Neural cell (in vitro differentiated cells): ENCODE measurements around the gene NAA38. TPM values are rescaled to one million over a fixed set of nuclear protein-coding genes. Genes with fewer than 3 reads are reported as not detected.

Source experiments
- H2AFZ ChIP-seq: fragments of 200-600, 300-800 bp; sonication (generic), shearing (Covaris generic); 2 replicates; pipeline ENCODE4 v1.6.0; 2014; ENCODE audit warnings: low read depth, mild to moderate bottlenecking, antibody characterized with exemption, low read length, moderate library complexity
- H3F3A ChIP-seq: fragments of 200-600 bp; shearing (Covaris generic); 2 replicates; pipeline ENCODE4 v1.6.1; 2016; ENCODE audit warnings: mild to moderate bottlenecking, moderate library complexity, mixed read lengths, antibody characterized with exemption, low read length; ENCODE audit not compliant: insufficient read depth, poor library complexity, severe bottlenecking
- H3K27ac ChIP-seq: fragments of 200-600, 300-800 bp; sonication (generic), shearing (Covaris generic); 2 replicates; pipeline ENCODE4 v1.5.1; 2014; ENCODE audit warnings: mild to moderate bottlenecking, low read length, moderate library complexity
- H3K27me3 ChIP-seq: fragments of 300-800, 200-600 bp; sonication (generic), shearing (Covaris generic); 2 replicates; pipeline ENCODE4 v1.6.0; 2014; ENCODE audit warnings: mild to moderate bottlenecking, low read depth, low read length, moderate library complexity; ENCODE audit not compliant: insufficient read depth
- H3K36me3 ChIP-seq: fragments of 300-800, 200-600 bp; sonication (generic), shearing (Covaris generic); 2 replicates; pipeline ENCODE4 v1.5.1; 2014; ENCODE audit warnings: mild to moderate bottlenecking, antibody characterized with exemption, low read length, moderate library complexity; ENCODE audit not compliant: insufficient read depth
- H3K4me2 ChIP-seq: fragments of 300-800, 200-600 bp; sonication (generic), shearing (Covaris generic); 2 replicates; pipeline ENCODE4 v1.6.0; 2014; ENCODE audit warnings: mild to moderate bottlenecking, low read length
- H3K4me3 ChIP-seq: fragments of 300-800, 200-600 bp; sonication (generic), shearing (Covaris generic); 2 replicates; pipeline ENCODE4 v1.5.1; 2014; ENCODE audit warnings: mild to moderate bottlenecking, low read length, moderate library complexity
- H3K79me2 ChIP-seq: fragments of 200-600 bp; shearing (Covaris generic); replicated peaks from 2 replicates; pipeline ENCODE4 v1.6.0; 2014; ENCODE audit warnings: mild to moderate bottlenecking, low read length, moderate library complexity; ENCODE audit not compliant: insufficient read depth
- H3K9ac ChIP-seq: fragments of 300-800, 200-600 bp; sonication (generic), shearing (Covaris generic); 2 replicates; pipeline ENCODE4 v1.6.1; 2016; ENCODE audit warnings: mild to moderate bottlenecking, low read length, mixed read lengths
- H3K9me2 ChIP-seq: fragments of 200-600 bp; shearing (Covaris generic); 2 replicates; pipeline ENCODE4 v1.6.1; 2016; ENCODE audit warnings: mild to moderate bottlenecking, low read length, mixed read lengths; ENCODE audit not compliant: insufficient read depth
- H3K9me3 ChIP-seq: fragments of 200-600, 300-800 bp; sonication (generic), shearing (Covaris generic); 2 replicates; pipeline ENCODE4 v1.6.1; 2016; ENCODE audit warnings: mild to moderate bottlenecking, mixed run types, low read length, moderate library complexity, mixed read lengths
- H4K20me1 ChIP-seq: fragments of 200-600 bp; shearing (Covaris generic); 2 replicates; pipeline ENCODE4 v1.6.1; 2016; ENCODE audit warnings: mild to moderate bottlenecking, mixed run types; ENCODE audit not compliant: insufficient read depth
- EP300 ChIP-seq: fragments of 450-650 bp; conservative IDR thresholded peaks from 2 replicates; pipeline ENCODE4 v1.6.1; 2014; ENCODE audit warnings: antibody characterized with exemption, mild to moderate bottlenecking, moderate library complexity; ENCODE audit not compliant: poor library complexity, severe bottlenecking
- EZH2 ChIP-seq: fragments of 200-600, 300-800 bp; shearing (Covaris generic), sonication (generic); IDR thresholded peaks from 2 replicates; pipeline ENCODE4 v1.6.1; 2014; ENCODE audit warnings: antibody characterized with exemption, low read length, borderline replicate concordance, mild to moderate bottlenecking; ENCODE audit not compliant: insufficient read depth, poor library complexity, severe bottlenecking
- MXI1 ChIP-seq: fragments of 450-650 bp; conservative IDR thresholded peaks from 2 replicates; pipeline ENCODE4 v1.6.1; 2014; ENCODE audit warnings: antibody characterized with exemption, mild to moderate bottlenecking; ENCODE audit not compliant: poor library complexity, severe bottlenecking
- POLR2AphosphoS5 ChIP-seq: IDR thresholded peaks from 2 replicates; pipeline ENCODE4 v1.6.1; 2012
- RAD21 ChIP-seq: fragments of 450-650 bp; conservative IDR thresholded peaks from 2 replicates; pipeline ENCODE4 v1.6.1; 2014; ENCODE audit warnings: antibody characterized with exemption, mild to moderate bottlenecking, moderate library complexity
- REST ChIP-seq: IDR thresholded peaks from 2 replicates; pipeline ENCODE4 v1.6.1; 2012; ENCODE audit warnings: borderline replicate concordance
- SMC3 ChIP-seq: fragments of 450-650 bp; conservative IDR thresholded peaks from 2 replicates; pipeline ENCODE4 v1.6.1; 2014; ENCODE audit warnings: antibody characterized with exemption, mild to moderate bottlenecking, moderate library complexity; ENCODE audit not compliant: poor library complexity
- TAF1 ChIP-seq: IDR thresholded peaks from 2 replicates; pipeline ENCODE4 v1.6.1; 2012; ENCODE audit warnings: low read depth
- polyA plus RNA-seq: library from polyadenylated mRNA; depleted of rRNA; stranded (reverse); fragments of >200 nt; gene quantifications from 2 replicates; pipeline ENCODE4 v1.2.3, GENCODE V29; 2014
- TF ChIP-seq, protein P1 (sequence below): fragments of 450-650 bp; IDR thresholded peaks from 2 replicates; pipeline ENCODE4 v1.5.1; 2014; ENCODE audit warnings: antibody characterized with exemption, mild to moderate bottlenecking, moderate library complexity; ENCODE audit not compliant: poor library complexity, severe bottlenecking

NAA38 gene
- polyA plus RNA-seq, 1 donor from 2014 or later: 110 TPM

GRCh38 chr17:7834542-7834956 is 22.8 kb downstream of the NAA38 start:
- Histone ChIP-seq H3K9ac (peak overlapping the region; percentile 95), H3K27me3 (no peaks in the 10 kb centered on the region)

DNA sequence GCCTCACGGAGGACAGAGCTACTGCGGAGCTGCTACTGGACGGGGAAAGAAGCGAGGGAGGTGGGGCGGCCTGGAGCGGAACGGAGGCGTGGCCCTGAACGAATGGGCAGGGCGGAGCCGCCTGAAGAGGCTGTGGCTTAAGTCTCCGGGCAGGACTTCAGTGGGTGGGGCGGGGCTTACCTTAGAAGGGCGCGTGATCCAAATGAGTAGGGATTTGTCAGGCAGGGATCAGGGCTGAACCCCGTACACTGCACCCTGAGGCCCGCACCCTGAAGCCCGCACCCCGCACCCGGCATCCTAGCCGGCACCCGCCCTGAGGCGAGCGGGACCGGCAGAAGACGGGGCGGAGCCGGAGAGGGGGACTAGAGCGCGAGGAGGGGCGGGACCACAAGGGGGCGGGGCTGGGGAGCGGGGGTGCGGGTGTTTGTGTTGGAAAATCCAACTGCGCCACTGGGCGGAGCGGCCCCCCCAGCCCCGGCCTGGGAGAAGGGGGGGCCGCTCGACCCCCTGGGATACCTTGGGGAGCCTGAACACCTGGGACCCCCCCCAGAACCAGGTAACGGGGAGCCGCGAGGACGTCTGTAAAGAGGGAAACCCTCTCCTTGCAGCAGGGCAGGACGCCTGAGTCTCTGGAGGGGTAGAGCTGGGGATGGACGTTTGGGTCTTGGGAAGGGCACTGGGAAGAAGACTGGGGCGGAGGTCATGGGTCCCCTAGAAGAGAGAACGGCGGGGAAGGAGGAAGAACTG is 23.4 kb downstream of the NAA38 start, which contains the start of gene KDM6B:
KDM6B (plus strand) TSS at position 423 of the 747 bp plus-strand sequence. CDS start 11,338 bp downstream, outside the sequence.
- H3K36me3 ChIP-seq: no peaks in the 10 kb centered on the region
- peak within 1 kb of the TSS; percentile 77 for H3K4me2 ChIP-seq
- peak within 1 kb of the TSS; percentile 98 for H3K27ac ChIP-seq
- H3K9me3 ChIP-seq: no peaks in the 10 kb centered on the region
- H3K79me2 ChIP-seq: peaks cover 17% of the 10 kb centered on the region
- H3K9ac ChIP-seq: peak within 1 kb of the TSS; percentile 95
- H3K4me3 ChIP-seq: peak within 1 kb of the TSS; percentile 82
- peak within 1 kb of the TSS; percentile 27 for H2AFZ ChIP-seq
- no peaks in the 10 kb centered on the region for H3K9me2 ChIP-seq
- no peaks in the 10 kb centered on the region for H3K27me3 ChIP-seq
- peaks cover 11% of the 10 kb centered on the region for H3F3A ChIP-seq
- peaks cover 5% of the 10 kb centered on the region for H4K20me1 ChIP-seq
- TF ChIP-seq SMC3 (no peak), TAF1 (no peak), RAD21 (no peak), REST (no peak), MXI1 (no peak), POLR2AphosphoS5 (no peak)
- TF ChIP-seq, protein P1, sequence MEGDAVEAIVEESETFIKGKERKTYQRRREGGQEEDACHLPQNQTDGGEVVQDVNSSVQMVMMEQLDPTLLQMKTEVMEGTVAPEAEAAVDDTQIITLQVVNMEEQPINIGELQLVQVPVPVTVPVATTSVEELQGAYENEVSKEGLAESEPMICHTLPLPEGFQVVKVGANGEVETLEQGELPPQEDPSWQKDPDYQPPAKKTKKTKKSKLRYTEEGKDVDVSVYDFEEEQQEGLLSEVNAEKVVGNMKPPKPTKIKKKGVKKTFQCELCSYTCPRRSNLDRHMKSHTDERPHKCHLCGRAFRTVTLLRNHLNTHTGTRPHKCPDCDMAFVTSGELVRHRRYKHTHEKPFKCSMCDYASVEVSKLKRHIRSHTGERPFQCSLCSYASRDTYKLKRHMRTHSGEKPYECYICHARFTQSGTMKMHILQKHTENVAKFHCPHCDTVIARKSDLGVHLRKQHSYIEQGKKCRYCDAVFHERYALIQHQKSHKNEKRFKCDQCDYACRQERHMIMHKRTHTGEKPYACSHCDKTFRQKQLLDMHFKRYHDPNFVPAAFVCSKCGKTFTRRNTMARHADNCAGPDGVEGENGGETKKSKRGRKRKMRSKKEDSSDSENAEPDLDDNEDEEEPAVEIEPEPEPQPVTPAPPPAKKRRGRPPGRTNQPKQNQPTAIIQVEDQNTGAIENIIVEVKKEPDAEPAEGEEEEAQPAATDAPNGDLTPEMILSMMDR: no peak

More at GRCh38 chr17:7834542-7834956, 22.8 kb downstream of the NAA38 start:
- no peaks in the 10 kb centered on the region for H3K36me3 ChIP-seq
- H3K4me2 ChIP-seq: peak overlapping the region; percentile 77
- H3K79me2 ChIP-seq: peaks cover 22% of the 10 kb centered on the region
- TF ChIP-seq EP300 (no peak), REST (no peak), POLR2AphosphoS5 (no peak), EZH2 (no peak), SMC3 (no peak), RAD21 (no peak), MXI1 (no peak), TAF1 (no peak)
- TF ChIP-seq, protein P1: no peak
- H3K4me3 ChIP-seq: peak overlapping the region; percentile 82
- peaks cover 11% of the 10 kb centered on the region for H3F3A ChIP-seq
- peak overlapping the region; percentile 27 for H2AFZ ChIP-seq
- H3K9me3 ChIP-seq: no peaks in the 10 kb centered on the region
- H3K9me2 ChIP-seq: no peaks in the 10 kb centered on the region
- peaks cover 5% of the 10 kb centered on the region for H4K20me1 ChIP-seq
- peak overlapping the region; percentile 98 for H3K27ac ChIP-seq
